Kidney (tissue), 14 donors: ENCODE results near the gene TMEM198. TPM values are rescaled to one million over a fixed set of nuclear protein-coding genes. Genes with fewer than 3 reads are reported as not detected.

Source experiments
- DNase-seq, 5 donors: peaks; one replicate each; pipeline ENCODE4 v3.0.0-alpha.2; 2013 to 2020
- FAIRE-seq: peaks from 2 replicates; lab custom pipeline; 2012; peaks lifted over from hg19 to GRCh38; lab: Jason Lieb, UNC
- H3K27ac ChIP-seq, 2 donors: one replicate each; pipeline ENCODE4 v1.7.0; 2013; ENCODE audit warnings: low read depth in 2 of 2, low read length in 2 of 2, inconsistent platforms in 1 of 2
- H3K27me3 ChIP-seq: one replicate; pipeline ENCODE4 v1.7.1; 2013; ENCODE audit warnings: low read length, inconsistent platforms; ENCODE audit not compliant: control insufficient read depth, insufficient read depth
- H3K36me3 ChIP-seq, 3 donors: one replicate each; pipeline versions ENCODE4 v1.7.0 to v1.7.1; 2013; ENCODE audit warnings: low read length in 3 of 3, control low read depth in 1 of 3, inconsistent platforms in 1 of 3; ENCODE audit not compliant: insufficient read depth in 3 of 3, control insufficient read depth in 2 of 3
- H3K4me1 ChIP-seq, 3 donors: one replicate each; pipeline versions ENCODE4 v1.7.0 to v1.7.1; 2013; ENCODE audit warnings: low read length in 3 of 3, inconsistent platforms in 1 of 3, low read depth in 1 of 3; ENCODE audit not compliant: control insufficient read depth in 2 of 3, insufficient read depth in 2 of 3
- H3K4me3 ChIP-seq, 3 donors: one replicate each; pipeline versions ENCODE4 v1.7.0 to v1.8.1; 2013; ENCODE audit warnings: low read length in 3 of 3, control low read depth in 1 of 3, inconsistent platforms in 1 of 3
- H3K9ac ChIP-seq, 3 donors: one replicate each; pipeline versions ENCODE4 v1.7.0 to v1.7.1; 2013; ENCODE audit warnings: low read length in 3 of 3, control low read depth in 1 of 3, inconsistent platforms in 1 of 3
- H3K9me3 ChIP-seq, 3 donors: one replicate each; pipeline versions ENCODE4 v1.7.0 to v1.7.1; 2013; ENCODE audit warnings: low read length in 3 of 3, control low read depth in 1 of 3, inconsistent platforms in 1 of 3; ENCODE audit not compliant: control insufficient read depth in 2 of 3, insufficient read depth in 1 of 3
- CTCF ChIP-seq: IDR thresholded peaks from 3 replicates; pipeline ENCODE4 v1.5.1; 2012; ENCODE audit warnings: mild to moderate bottlenecking, moderate library complexity, borderline replicate concordance; ENCODE audit not compliant: insufficient read depth; ENCODE audit errors: extremely low read depth
- intact Hi-C: fragments of 100-400 bp; cut with DNase I; formaldehyde crosslinking; loops from one replicate; pipeline ENCODE4 v1.11.1; 2022
- polyA plus RNA-seq: library from polyadenylated mRNA; stranded (reverse); fragments of 350-450 nt; fragmentation: Illumina TruSeq; extraction: RNeasy Lipid Tissue Mini Kit (QIAGEN cat#74804); gene quantifications from one replicate; pipeline ENCODE4 v1.2.3, GENCODE V29; 2014; ENCODE audit warnings: low read depth, low replicate concordance; ENCODE audit not compliant: insufficient read depth
- total RNA-seq: library from RNA; stranded (reverse); fragmentation: NEBNext Ultra II Directional; extraction: Animal tissue kit (Norgen Biotek cat#: 25700); gene quantifications from one replicate; pipeline ENCODE4 v1.2.1, GENCODE V29; 2021
- donor health status: control.
- donor health status: control.
- donor health status: control.
- donor health status: control.
- donor health status: control.
- donor health status: DM: yes; HTN: yes; CAD: no.
- donor health status: Normal renal cell carcinoma (clear cell type).

Gene TMEM198
- total and polyA plus RNA-seq, 2 donors from 2014 or later, result 4.2 to 4.5 TPM

GRCh38 chr2:219508444-219508734 is 35.4 kb upstream of the TMEM198 start:
- intact Hi-C loops, result no loop called here
- FAIRE-seq (no peak), DNase-seq (no peak)
- Histone ChIP-seq H3K4me3 (no peak overlapping the region), H3K9ac (no peak overlapping the region), H3K9me3 (no peaks in the 10 kb centered on the region), H3K27me3 (no peaks in the 10 kb centered on the region), H3K27ac (no peak overlapping the region), H3K4me1 (peaks cover 0 to 4% (median 3%) of the 10 kb centered on the region in 3 donors), H3K36me3 (peaks cover 0 to 7% (median 6%) of the 10 kb centered on the region in 3 donors)
- no peak for TF ChIP-seq CTCF

GRCh38 chr2:219508971-219509779 is 34.7 kb upstream of the TMEM198 start:
- TF ChIP-seq CTCF, result no peak
- Histone ChIP-seq H3K9ac (no peak overlapping the region), H3K4me3 (no peak overlapping the region), H3K9me3 (no peaks in the 10 kb centered on the region), H3K36me3 (peaks cover 0 to 3% (median 2%) of the 10 kb centered on the region in 3 donors), H3K27me3 (no peaks in the 10 kb centered on the region), H3K4me1 (peaks cover 0 to 7% (median 3%) of the 10 kb centered on the region in 3 donors), H3K27ac (no peak overlapping the region)
- intact Hi-C loops, result no loop called here
- DNase-seq (no peak), FAIRE-seq (no peak)

GRCh38 chr2:219509780-219510511 is 33.9 kb upstream of the TMEM198 start:
- no peaks in the 10 kb centered on the region for H3K36me3 ChIP-seq
- H3K4me3 ChIP-seq, result peak overlapping the region in 2 of 3 donors; percentile 7 to 32
- intact Hi-C loops, result no loop called here
- H3K27ac ChIP-seq, result no peak overlapping the region
- H3K9ac ChIP-seq, result no peak overlapping the region
- TF ChIP-seq CTCF, result peak; percentile 40
- FAIRE-seq (no peak), DNase-seq (peak; percentile 68 to 86 (median 75))
- peaks cover 0 to 7% (median 3%) of the 10 kb centered on the region in 3 donors for H3K4me1 ChIP-seq
- no peaks in the 10 kb centered on the region for H3K27me3 ChIP-seq
- H3K9me3 ChIP-seq, result no peaks in the 10 kb centered on the region
